NT2/D1 (cell line): ENCODE measurements around the gene APBA1.

Source experiments
- YY1 ChIP-seq: IDR thresholded peaks from 2 replicates; pipeline ENCODE4 v1.6.1; 2011; ENCODE audit not compliant: insufficient read length, insufficient read depth
- ZNF274 ChIP-seq: IDR thresholded peaks from 2 replicates; pipeline ENCODE4 v1.6.1; 2011; ENCODE audit warnings: mild to moderate bottlenecking, low read depth, low read length

DNA sequence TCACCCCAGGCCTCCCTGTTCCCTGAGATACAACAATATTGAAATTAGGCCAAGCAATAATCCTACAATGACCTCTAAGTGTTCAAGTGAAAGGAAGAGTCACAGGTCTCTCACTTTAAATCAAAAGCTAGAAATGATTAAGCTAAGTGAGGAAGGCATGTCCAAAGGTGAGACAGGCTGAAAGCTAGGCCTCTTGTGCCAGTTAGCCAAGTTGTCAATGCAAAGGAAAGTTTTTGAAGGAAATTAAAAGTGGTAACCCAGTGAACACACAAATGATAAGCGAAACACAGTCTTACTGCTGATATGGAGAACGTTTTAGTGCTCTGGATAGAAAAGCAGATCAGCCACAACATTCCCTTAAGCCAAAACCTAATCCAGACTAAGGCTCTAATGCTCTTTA, 47.8 kb upstream of the APBA1 start:
- TF ChIP-seq YY1 (no peak), ZNF274 (no peak)
